Neural cell (in vitro differentiated cells): ENCODE measurements around the gene RPS2. TPM values are rescaled to one million over a fixed set of nuclear protein-coding genes. Genes with fewer than 3 reads are reported as not detected.

Experiments used
- H2AFZ ChIP-seq: fragments of 200-600, 300-800 bp; sonication (generic), shearing (Covaris generic); 2 replicates; pipeline ENCODE4 v1.6.0; 2014; ENCODE audit warnings: low read depth, mild to moderate bottlenecking, antibody characterized with exemption, low read length, moderate library complexity
- H3F3A ChIP-seq: fragments of 200-600 bp; shearing (Covaris generic); 2 replicates; pipeline ENCODE4 v1.6.1; 2016; ENCODE audit warnings: mild to moderate bottlenecking, moderate library complexity, mixed read lengths, antibody characterized with exemption, low read length; ENCODE audit not compliant: insufficient read depth, poor library complexity, severe bottlenecking
- H3K27ac ChIP-seq: fragments of 200-600, 300-800 bp; sonication (generic), shearing (Covaris generic); 2 replicates; pipeline ENCODE4 v1.5.1; 2014; ENCODE audit warnings: mild to moderate bottlenecking, low read length, moderate library complexity
- H3K27me3 ChIP-seq: fragments of 300-800, 200-600 bp; sonication (generic), shearing (Covaris generic); 2 replicates; pipeline ENCODE4 v1.6.0; 2014; ENCODE audit warnings: mild to moderate bottlenecking, low read depth, low read length, moderate library complexity; ENCODE audit not compliant: insufficient read depth
- H3K36me3 ChIP-seq: fragments of 300-800, 200-600 bp; sonication (generic), shearing (Covaris generic); 2 replicates; pipeline ENCODE4 v1.5.1; 2014; ENCODE audit warnings: mild to moderate bottlenecking, antibody characterized with exemption, low read length, moderate library complexity; ENCODE audit not compliant: insufficient read depth
- H3K4me2 ChIP-seq: fragments of 300-800, 200-600 bp; sonication (generic), shearing (Covaris generic); 2 replicates; pipeline ENCODE4 v1.6.0; 2014; ENCODE audit warnings: mild to moderate bottlenecking, low read length
- H3K4me3 ChIP-seq: fragments of 300-800, 200-600 bp; sonication (generic), shearing (Covaris generic); 2 replicates; pipeline ENCODE4 v1.5.1; 2014; ENCODE audit warnings: mild to moderate bottlenecking, low read length, moderate library complexity
- H3K79me2 ChIP-seq: fragments of 200-600 bp; shearing (Covaris generic); replicated peaks from 2 replicates; pipeline ENCODE4 v1.6.0; 2014; ENCODE audit warnings: mild to moderate bottlenecking, low read length, moderate library complexity; ENCODE audit not compliant: insufficient read depth
- H3K9ac ChIP-seq: fragments of 300-800, 200-600 bp; sonication (generic), shearing (Covaris generic); 2 replicates; pipeline ENCODE4 v1.6.1; 2016; ENCODE audit warnings: mild to moderate bottlenecking, low read length, mixed read lengths
- H3K9me2 ChIP-seq: fragments of 200-600 bp; shearing (Covaris generic); 2 replicates; pipeline ENCODE4 v1.6.1; 2016; ENCODE audit warnings: mild to moderate bottlenecking, low read length, mixed read lengths; ENCODE audit not compliant: insufficient read depth
- H3K9me3 ChIP-seq: fragments of 200-600, 300-800 bp; sonication (generic), shearing (Covaris generic); 2 replicates; pipeline ENCODE4 v1.6.1; 2016; ENCODE audit warnings: mild to moderate bottlenecking, mixed run types, low read length, moderate library complexity, mixed read lengths
- H4K20me1 ChIP-seq: fragments of 200-600 bp; shearing (Covaris generic); 2 replicates; pipeline ENCODE4 v1.6.1; 2016; ENCODE audit warnings: mild to moderate bottlenecking, mixed run types; ENCODE audit not compliant: insufficient read depth
- CTCF ChIP-seq: fragments of 450-650 bp; IDR thresholded peaks from 2 replicates; pipeline ENCODE4 v1.5.1; 2014; ENCODE audit warnings: antibody characterized with exemption, mild to moderate bottlenecking, moderate library complexity; ENCODE audit not compliant: poor library complexity, severe bottlenecking
- EP300 ChIP-seq: fragments of 450-650 bp; conservative IDR thresholded peaks from 2 replicates; pipeline ENCODE4 v1.6.1; 2014; ENCODE audit warnings: antibody characterized with exemption, mild to moderate bottlenecking, moderate library complexity; ENCODE audit not compliant: poor library complexity, severe bottlenecking
- EZH2 ChIP-seq: fragments of 200-600, 300-800 bp; shearing (Covaris generic), sonication (generic); IDR thresholded peaks from 2 replicates; pipeline ENCODE4 v1.6.1; 2014; ENCODE audit warnings: antibody characterized with exemption, low read length, borderline replicate concordance, mild to moderate bottlenecking; ENCODE audit not compliant: insufficient read depth, poor library complexity, severe bottlenecking
- MXI1 ChIP-seq: fragments of 450-650 bp; conservative IDR thresholded peaks from 2 replicates; pipeline ENCODE4 v1.6.1; 2014; ENCODE audit warnings: antibody characterized with exemption, mild to moderate bottlenecking; ENCODE audit not compliant: poor library complexity, severe bottlenecking
- POLR2AphosphoS5 ChIP-seq: IDR thresholded peaks from 2 replicates; pipeline ENCODE4 v1.6.1; 2012
- RAD21 ChIP-seq: fragments of 450-650 bp; conservative IDR thresholded peaks from 2 replicates; pipeline ENCODE4 v1.6.1; 2014; ENCODE audit warnings: antibody characterized with exemption, mild to moderate bottlenecking, moderate library complexity
- REST ChIP-seq: IDR thresholded peaks from 2 replicates; pipeline ENCODE4 v1.6.1; 2012; ENCODE audit warnings: borderline replicate concordance
- SMC3 ChIP-seq: fragments of 450-650 bp; conservative IDR thresholded peaks from 2 replicates; pipeline ENCODE4 v1.6.1; 2014; ENCODE audit warnings: antibody characterized with exemption, mild to moderate bottlenecking, moderate library complexity; ENCODE audit not compliant: poor library complexity
- TAF1 ChIP-seq: IDR thresholded peaks from 2 replicates; pipeline ENCODE4 v1.6.1; 2012; ENCODE audit warnings: low read depth
- polyA plus RNA-seq: library from polyadenylated mRNA; depleted of rRNA; stranded (reverse); fragments of >200 nt; gene quantifications from 2 replicates; pipeline ENCODE4 v1.2.3, GENCODE V29; 2014

The RPS2 gene
- polyA plus RNA-seq, 1 donor from 2014 or later: 1,393 TPM

- Histone ChIP-seq H3K9me3 (no peaks in the 10 kb centered on the region), H3K27ac (no peak overlapping the region), H3K27me3 (no peaks in the 10 kb centered on the region), H3K79me2 (peaks cover 7% of the 10 kb centered on the region), H3K36me3 (no peaks in the 10 kb centered on the region), H3K4me2 (no peak overlapping the region), H3F3A (no peaks in the 10 kb centered on the region), H3K9me2 (no peaks in the 10 kb centered on the region), H3K9ac (no peak overlapping the region), H2AFZ (no peak overlapping the region), H3K4me3 (no peak overlapping the region), H4K20me1 (no peaks in the 10 kb centered on the region)
- TF ChIP-seq EZH2 (no peak), POLR2AphosphoS5 (no peak), MXI1 (no peak), SMC3 (no peak), EP300 (no peak), TAF1 (no peak), CTCF (no peak), REST (no peak), RAD21 (no peak)
These were observed 36.4 kb upstream of the RPS2 start for GRCh38 chr16:2001035-2001434.

- Histone ChIP-seq H2AFZ (no peak overlapping the region), H3K27ac (no peak overlapping the region), H3K36me3 (no peaks in the 10 kb centered on the region), H3F3A (no peaks in the 10 kb centered on the region), H3K79me2 (no peaks in the 10 kb centered on the region), H3K4me3 (no peak overlapping the region), H3K9ac (no peak overlapping the region), H3K4me2 (no peak overlapping the region), H3K9me2 (no peaks in the 10 kb centered on the region), H4K20me1 (no peaks in the 10 kb centered on the region), H3K27me3 (no peaks in the 10 kb centered on the region), H3K9me3 (no peaks in the 10 kb centered on the region)
- TF ChIP-seq REST (no peak), MXI1 (no peak), RAD21 (no peak), SMC3 (no peak), EP300 (no peak)
These were observed 35.4 kb upstream of the RPS2 start for GRCh38 chr16:1999866-2000514.
